ENCODE measurements around the gene TUBGCP3.
A peak's percentile ranks its signal among the peaks of the same experiment; 100 is the strongest.

The TUBGCP3 gene

DNA sequence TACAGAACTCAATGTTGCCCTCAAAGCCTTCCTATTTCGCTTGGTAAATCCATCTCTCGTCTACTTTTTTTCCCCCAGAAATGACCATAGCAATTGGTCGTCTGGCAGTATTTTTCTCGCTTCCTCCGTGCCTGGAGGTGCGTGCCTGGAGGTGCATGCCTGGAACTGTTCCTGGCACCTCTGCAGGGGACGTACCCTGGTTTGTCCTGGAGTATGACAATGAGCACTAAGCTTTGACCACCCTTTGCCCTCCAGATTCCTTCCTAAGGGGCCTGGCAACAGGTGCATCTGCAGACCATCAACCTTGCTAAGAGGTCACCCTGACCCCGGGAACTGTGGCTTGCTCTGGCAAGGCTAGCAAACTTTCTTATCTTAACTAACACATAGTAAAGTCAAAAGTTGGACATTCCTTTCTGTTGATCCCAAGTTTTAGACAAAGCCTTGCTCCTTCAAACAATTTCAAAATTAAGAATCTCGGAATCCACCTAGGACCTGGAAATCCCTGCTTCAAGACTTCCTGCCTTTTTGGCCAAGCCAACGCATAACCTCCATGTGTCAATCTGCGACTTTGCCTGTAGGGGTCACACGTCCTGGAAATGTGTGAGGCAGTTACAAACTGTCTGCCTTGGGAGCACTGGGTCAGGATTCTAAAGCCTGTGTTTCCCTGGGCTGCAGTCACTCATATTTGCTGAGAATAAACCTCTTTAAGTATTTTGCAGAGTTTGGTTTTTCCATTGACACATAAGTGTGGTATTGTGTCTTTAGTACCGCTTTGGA, 28.8 kb upstream of the TUBGCP3 start:
- DNase-seq (ENCODE audit: low spot score): no peak

DNA sequence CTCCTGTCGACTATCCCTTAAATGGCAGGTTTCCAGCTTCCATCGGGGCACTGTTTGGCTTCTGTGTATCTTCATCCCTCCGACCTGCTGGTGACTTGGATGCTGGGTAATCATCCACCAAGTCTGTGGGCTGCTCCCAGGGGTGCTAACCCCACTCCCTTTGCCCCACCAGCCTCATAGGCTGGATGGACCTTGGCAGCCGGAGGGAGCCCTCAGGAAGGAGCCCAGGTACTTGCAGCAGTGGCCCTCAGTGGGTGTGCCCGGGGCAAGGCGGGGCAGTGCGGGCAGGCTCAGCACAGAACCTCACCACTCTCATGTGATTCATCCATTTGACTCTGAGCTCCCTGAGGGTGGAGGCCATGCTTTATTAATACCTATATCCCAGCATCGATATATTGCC, 27.4 kb upstream of the TUBGCP3 start:
- no peak for DNase-seq (ENCODE audit: low spot score)

DNA sequence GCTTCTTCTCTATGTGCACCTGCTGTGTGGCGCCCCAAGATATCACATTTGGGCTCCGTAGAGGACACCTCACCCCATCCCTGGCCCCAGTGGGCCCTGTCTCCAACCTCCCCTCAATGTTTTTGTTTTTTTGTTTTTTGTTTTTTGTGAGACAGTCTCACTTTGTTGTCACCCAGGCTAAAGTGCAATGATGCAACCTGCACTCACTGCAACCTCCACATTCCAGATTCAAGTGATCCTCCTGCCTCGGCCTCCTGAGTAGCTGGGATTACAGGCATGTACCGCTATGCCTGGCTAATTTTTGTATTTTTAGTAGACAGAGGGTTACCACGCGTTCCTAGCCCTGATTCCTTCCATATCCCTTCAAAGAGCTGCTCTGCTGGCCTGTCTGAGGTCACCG, 26.9 kb upstream of the TUBGCP3 start:
- no peak for DNase-seq (ENCODE audit: low spot score)

DNA sequence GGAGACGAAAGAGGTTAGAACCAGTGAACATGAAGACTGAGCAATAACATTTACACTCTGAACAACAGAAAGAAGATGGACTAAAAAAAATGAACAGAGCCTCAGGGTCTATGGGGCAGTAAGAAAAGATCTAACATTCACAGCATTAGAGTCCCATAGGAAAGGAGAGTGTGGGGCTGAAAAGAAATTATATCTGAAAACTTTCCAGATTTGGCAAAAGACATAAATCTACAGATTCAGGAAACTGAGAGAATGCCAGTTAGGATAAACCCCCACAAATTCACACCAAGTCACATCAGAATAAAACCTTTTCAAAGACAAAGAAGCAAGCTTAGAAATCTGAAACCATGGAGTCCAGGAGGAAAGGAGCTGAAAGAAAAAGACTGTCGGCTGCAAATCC, 20.3 kb upstream of the TUBGCP3 start:
- DNase-seq (ENCODE audit: low spot score): no peak

DNA sequence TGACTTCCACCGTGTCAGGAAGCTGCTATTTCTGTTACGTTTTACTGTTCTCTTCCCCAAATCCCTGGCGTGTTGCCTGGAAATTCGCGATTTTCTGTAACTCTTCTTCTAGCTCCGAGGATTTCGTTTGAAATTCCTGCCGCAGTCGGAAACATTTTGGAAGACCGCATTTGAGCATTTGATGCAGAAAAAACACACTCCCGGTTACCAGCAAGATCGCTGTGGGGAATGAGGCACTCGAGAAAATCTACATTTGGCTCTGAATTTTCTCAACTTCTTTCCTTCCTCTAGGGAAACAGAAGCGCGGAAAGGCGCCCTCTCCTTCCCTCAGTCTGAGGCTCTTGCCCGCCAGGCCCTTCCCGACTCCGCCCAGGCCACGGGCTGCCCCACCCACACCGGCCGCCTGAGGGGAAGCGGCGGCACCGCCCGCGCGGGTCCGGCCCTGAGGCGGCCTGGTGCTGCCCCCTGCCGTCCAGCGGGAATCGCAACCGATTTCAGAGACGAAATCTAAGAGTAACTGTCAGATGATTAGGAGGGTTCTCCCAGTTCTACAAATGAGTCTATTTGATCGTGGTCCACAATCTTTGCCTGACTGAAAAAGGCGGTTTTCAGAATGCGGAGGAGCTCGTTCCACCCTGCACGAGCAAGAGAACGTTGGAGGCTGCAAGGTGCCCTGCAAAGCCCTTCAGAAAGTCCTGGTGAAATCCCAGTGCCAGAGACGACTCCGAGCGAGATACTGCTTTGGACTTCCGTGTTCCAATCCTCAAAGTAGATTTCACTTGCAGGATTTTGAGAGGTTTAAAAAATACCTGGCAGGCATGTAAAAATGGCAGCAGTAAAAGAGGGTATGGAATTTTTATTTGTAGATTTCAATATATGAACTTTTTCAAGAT, 18.4 kb upstream of the TUBGCP3 start:
- DNase-seq (ENCODE audit: low spot score): peak; percentile 91

DNA sequence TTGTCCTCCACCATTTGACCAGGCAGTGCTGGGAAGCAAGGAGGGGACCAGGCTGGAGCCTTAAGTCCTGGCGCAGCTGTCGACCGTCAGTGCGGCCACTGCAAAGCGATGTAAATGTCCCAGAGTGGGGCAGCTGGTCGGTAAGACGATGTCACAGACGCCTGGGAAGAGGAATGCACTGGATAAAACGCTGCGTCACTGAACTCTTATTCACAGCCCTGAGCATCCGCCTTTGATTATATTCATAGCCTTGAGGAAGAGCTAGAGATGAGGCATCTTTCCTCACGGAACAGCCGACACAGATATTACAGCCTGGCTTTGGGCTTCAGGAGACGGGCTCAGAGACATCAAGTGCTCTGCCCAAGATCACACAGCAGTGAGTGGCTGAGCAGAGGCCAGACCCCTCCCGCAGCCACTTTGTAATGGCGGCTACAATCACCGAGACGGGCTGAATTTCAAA, 17.6 kb upstream of the TUBGCP3 start:
- DNase-seq (ENCODE audit: low spot score): no peak

DNA sequence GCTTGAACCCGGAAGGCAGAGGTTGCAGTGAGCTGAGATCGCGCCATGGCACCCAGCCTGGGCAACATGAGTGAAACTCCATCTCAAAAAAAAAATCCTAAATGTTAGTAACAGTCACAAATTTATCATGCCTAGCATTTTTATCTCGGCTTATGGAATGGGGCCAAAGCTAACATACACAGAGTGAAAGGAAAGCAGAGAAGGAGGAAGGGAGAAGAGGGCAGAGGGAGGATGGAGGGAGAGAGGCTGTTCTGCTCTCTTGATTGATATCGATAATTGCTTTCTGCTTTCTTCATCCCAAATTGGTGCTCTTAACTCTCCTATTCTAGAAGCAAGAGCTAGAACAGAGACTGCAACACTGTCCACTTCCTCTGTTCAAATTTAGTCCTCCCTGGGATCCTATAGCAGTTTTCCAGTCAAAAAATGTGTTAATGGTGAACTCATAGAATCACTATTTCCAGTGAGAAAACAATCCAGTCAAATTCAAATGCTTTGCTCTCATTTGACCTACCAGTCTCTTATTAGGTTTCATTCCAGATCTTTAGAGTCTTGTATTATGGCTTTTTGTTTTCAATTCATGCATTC, 15.8 kb upstream of the TUBGCP3 start:
- DNase-seq (ENCODE audit: low spot score): no peak

DNA sequence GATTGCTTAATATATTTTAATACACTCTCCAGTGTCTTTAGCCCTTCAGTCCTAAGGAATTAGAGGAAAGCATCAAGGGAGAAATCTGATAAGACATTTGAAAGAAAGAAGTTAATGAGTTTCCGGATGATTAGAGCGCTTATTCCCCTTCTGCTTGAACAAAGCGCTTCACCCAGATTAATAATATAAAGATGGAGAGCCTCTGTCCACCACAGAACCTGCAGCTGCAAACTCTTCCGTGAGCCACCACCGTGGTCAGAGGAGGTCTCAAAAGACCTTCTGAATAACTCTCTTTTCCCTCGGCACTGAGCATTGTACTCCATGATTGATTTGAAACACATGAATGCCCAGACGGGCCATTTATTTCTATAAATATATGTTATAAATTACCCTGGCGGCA, 14.2 kb upstream of the TUBGCP3 start:
- DNase-seq (ENCODE audit: low spot score): no peak

DNA sequence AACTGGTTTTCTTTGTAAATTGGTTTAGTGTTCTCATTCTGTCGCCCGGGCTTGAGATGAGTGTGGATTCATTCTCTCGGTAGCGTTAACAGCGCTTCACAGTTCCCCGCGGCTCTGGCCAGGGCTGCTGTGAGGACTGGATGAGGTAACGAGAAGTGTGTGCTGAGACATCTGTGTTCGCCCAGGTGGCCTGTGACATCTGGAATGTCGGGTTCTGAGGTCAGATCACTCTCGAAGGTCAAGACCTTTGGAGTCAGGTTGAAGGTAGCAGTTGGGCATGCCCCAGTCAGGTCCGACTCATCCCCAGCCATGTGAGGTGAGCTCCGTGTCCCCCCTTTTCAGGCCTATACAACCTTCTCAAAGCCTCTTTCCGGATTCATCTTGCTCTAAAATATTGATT, 13.4 kb upstream of the TUBGCP3 start:
- no peak for DNase-seq (ENCODE audit: low spot score)

DNA sequence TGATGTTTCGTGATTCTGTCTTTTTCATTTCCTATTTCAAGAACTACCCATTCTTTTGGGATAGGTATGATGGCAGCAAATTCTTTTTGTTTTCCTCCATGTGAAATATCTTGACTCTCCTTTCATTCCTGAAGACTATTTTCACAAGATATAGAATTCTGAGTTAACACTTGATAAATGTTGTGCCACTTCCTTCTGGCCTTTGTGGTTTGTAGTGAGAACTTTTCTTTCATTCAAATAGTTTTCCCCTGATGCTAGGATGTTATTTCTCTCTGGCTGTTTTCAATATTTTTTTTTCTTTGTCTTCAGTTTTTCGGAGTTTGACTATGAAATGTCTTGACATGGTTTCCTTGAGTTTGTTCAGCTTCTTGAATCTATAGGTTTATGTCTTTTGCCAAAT, 8.3 kb upstream of the TUBGCP3 start:
- no peak for DNase-seq (ENCODE audit: low spot score)

DNA sequence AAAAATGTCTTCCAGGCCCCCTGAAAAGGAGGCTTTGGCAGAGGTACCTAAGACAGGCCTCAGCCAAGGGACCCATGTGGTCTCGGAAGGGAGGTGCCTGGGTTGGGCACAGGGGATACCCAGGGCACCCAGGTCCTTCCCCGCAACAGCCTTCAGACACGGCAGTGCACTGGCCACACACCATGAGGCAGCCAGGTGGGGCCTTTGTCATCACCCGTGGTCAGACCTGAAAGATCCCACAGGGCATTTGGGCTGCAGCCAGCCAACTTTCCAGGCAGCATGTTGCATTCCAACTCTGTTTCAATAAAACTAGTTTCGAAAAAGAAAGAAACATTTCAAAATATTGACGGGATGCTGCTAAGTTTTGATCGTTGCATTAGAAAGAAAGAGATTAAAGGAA, 4.7 kb upstream of the TUBGCP3 start:
- DNase-seq (ENCODE audit: low spot score): no peak

DNA sequence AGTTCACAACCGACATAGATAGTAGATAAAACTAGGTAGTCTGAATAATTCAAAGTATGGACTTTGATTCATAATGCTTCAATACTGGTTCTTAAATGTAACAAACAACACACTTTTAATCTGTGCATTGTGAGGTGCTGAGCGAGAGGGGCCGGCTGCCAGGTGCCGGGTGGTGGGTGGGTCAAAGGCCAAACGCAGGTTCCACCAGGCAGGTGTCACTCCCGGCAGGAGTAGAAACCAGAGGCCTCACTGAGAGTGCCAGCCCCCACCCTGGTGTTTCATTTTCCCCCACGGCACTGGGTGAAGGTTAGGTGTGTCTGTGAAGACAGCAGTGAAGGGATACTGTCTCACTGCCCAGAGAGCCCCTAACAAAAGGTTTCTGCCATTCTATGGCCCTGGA, 4.2 kb upstream of the TUBGCP3 start:
- DNase-seq (ENCODE audit: low spot score): no peak

DNA sequence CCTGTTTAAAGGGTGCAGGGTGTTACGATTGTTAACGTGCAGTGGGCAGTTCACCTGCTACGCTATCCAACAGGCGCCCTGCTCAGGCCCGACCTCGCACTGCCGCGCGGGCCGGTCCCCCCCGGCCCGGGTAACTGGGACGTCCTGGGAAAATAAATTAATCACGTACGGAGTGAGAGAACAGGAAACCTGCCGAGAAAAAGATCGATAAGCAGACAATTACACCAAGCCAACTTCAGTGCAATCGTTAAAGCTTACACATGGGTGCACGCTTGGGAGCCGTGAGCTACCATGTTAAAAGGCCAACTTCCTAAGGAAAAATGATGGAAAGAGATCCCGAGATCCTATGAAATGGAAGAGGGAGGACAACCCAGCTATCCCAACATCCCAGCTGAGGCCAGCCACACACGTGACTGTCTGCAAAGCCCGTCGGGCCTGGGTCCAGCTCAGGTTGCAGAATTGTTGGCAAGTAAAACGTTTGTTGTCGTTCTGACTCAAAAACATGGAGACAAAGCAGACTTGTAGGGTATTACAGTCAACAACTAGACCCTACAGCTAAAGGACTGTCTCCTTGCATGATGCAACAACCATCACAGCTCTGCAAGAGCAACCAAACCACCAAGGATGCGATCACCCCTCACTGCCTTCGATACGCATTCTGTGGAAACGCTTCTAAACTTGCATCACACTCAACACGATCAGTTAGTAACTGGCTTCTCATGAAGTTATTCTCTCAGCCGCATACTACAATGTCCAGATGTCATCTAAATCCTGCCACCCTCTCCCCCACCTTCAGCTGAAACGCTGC, 741 bp upstream of the TUBGCP3 start:
- no peak for DNase-seq (ENCODE audit: low spot score)

DNA sequence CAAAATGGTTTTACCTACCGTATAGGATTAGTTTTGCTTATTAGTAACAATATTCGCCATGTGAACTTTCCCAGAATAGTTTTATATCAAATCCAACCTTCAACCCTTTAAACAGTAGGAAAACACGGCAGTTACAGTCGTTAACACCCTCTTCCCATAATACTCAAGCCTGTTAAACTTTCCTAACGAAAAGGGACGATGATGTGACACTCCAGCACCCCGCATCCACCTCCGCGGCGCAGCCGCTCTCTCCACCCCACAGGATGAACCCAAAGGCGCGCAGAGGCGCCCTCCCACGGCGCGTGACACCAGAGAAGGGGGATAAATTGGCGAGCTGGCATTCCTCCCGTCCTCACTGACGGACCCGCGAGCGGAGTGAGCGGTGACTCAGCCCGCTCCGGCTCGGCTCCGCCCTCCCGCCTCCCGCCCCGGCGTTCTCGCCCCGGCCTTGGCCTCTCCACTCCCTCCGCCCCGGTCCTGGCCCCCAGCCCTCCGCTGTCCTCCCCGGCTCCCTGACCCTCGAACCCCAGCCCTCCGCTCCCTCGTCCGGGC, 665 bp downstream of the TUBGCP3 start:
- peak; percentile 83 for DNase-seq (ENCODE audit: low spot score)

DNA sequence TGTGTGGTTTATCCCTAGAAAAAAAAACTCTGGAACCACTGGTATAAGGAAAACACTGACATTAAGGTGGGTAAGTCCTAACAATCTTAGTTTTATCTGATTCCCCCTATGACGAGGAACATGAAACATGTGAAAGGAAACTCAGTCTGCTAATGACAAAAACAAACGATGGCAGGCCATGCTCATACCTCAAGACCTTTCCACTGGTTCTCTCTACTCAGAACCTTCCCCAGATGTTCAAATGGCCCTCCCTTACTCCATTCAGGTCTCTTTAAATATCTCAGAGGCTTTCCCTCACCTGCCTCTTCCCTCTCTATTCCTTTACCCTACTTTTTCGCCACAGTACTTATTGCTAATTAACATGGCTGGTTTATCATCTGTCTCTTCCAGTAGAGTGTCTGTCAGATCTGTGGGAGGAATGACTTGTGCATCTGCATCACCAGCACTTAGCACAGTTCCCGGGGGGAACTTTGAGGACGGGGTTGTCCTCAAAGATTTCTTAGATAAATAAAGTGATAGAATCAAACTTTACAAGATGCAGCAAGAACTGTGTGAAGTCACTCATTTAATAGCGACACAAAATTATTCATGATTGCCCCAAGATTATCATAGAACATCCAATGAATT, 1.5 kb downstream of the TUBGCP3 start:
- DNase-seq (ENCODE audit: low spot score): no peak

DNA sequence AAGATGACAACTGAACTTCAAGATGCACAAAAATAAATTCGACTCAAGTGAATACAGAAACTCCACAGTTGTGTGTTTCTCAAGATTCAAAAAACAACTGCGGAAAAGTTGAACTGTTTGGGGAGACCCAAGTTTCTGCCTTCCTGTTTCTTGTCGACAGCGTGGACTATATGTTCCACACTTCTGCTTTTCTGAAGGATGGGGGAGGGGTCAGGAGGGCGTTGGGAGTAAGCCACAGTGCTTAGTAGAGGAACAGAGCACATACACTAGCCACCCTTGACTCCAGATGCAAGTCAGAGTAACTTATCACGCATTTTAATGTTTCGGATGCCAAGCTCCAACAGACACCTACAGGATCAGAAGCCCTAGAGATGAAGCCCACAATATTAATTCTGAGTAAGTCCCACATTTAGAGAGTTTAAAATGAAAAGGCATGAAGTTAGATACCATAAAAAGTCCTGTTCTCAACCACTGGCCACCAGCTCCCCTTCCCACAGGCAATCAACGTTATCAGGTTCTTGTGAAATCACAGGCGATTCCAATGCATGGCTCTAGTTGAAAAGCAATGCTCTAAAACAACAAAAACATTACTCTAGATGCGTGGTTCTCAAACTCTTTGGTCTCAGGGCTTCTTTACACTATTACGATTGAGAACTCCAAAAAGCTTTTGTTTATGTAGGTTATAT, 4.2 kb downstream of the TUBGCP3 start:
- no peak for DNase-seq (ENCODE audit: low spot score)

DNA sequence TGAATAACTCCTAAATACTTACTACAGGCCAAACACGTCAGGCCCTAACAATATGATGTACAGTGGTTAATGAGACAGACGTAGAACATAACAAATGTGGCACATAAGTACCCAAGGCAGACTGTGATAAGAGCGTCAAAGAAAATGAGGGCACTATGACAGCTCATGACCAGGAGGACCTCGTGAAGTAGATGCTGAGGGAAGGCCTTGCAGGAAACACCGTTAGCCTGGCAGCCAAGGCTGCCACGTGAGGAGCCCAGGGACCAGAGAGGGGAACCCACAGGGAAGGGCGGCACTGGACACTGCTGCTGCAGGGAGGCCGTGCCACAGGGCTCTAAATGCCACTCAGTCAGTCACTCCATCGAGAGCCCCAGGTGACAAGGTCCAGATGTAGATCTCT, 5.7 kb downstream of the TUBGCP3 start:
- DNase-seq (ENCODE audit: low spot score): no peak

DNA sequence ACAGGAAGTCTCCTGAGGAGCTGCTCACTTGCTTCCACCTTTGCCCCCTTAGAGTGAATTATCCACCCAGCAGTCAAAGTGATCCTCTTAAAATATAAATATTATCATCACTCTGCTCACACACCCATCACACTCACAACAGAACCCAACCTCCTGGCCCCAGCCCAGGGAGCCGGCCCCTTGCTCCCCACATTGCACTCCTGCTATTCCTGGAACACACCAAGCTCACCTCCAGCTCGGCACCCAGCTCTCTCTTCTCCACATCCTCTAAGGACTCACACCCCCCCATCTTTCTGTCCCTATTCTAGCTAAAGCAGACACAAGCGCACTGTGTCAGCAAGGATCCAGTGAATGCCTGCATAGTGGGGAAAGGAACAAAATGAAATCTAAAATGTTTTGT, 7.0 kb downstream of the TUBGCP3 start:
- no peak for DNase-seq (ENCODE audit: low spot score)

DNA sequence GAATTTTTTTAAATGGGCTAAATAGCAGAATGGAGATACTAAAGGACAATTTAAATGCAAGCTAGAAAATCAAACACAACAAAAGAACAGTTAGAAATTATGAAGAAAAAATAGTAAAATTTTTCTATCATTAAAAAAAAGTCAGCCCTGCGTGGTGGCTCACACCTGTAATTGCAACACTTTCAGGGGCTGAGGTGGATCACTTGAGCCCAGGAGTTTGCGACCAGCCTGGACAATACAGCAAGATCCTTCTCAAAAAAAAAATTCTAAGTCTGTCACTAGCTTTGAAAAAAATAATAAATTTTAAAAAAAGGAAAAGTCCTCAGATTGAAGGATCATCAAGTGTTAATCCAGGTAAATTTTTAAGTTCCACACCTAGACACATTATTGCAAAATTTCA, 7.7 kb downstream of the TUBGCP3 start:
- DNase-seq (ENCODE audit: low spot score): no peak

DNA sequence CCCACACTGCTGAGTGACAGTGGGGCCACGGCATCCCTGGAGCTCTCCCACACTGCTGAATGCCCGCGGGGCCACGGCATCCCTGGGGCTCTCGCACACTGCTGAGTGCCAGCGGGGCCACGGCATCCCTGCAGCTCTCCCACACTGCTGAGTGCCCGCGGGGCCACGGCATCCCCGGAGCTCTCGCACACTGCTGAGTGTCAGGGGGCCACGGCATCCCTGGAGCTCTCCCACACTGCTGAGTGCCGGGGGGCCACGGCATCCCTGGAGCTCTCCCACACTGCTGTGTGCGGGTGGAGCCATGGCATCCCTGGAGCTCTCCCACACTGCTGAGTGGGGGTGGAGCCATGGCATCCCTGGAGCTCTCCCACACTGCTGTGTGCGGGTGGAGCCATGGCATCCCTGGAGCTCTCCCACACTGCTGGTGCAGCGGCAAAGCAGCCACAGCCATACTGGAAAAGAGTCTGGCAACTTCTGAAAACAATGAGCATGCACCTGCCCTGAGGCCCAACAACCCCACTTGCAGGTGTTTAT, 8.6 kb downstream of the TUBGCP3 start:
- DNase-seq (ENCODE audit: low spot score): no peak

All from LoVo (cell line).